Muscle layer of colon (tissue), 2 donors: ENCODE measurements around the gene SPAG7.

Experiments used
- H3K27ac ChIP-seq: one replicate; pipeline ENCODE4 v1.7.0; 2013; ENCODE audit warnings: low read depth, mild to moderate bottlenecking, low read length, moderate library complexity
- H3K27me3 ChIP-seq, 2 donors: one replicate each; pipeline ENCODE4 v1.7.0; 2013; ENCODE audit warnings: low read length in 2 of 2, mild to moderate bottlenecking in 2 of 2; ENCODE audit not compliant: insufficient read depth in 2 of 2, control insufficient read depth in 1 of 2
- H3K36me3 ChIP-seq: one replicate; pipeline ENCODE4 v1.7.0; 2013; ENCODE audit warnings: mild to moderate bottlenecking, low read length; ENCODE audit not compliant: insufficient read depth
- H3K4me1 ChIP-seq: one replicate; pipeline ENCODE4 v1.7.0; 2013; ENCODE audit warnings: mild to moderate bottlenecking, low read length; ENCODE audit not compliant: insufficient read depth
- H3K4me3 ChIP-seq, 2 donors: one replicate each; pipeline ENCODE4 v1.7.0; 2013; ENCODE audit warnings: low read length in 2 of 2, low read depth in 1 of 2, mild to moderate bottlenecking in 1 of 2, moderate library complexity in 1 of 2
- H3K9ac ChIP-seq: one replicate; pipeline ENCODE4 v1.7.0; 2013; ENCODE audit warnings: low read length
- H3K9me3 ChIP-seq: one replicate; pipeline ENCODE4 v1.7.0; 2013; ENCODE audit warnings: mild to moderate bottlenecking, low read length
- donor health status: abdominal sarcoma.
- donor health status: Adenocarcinoma of cecum.

SPAG7 gene

GRCh38 chr17:4947411-4948165 is 20.0 kb downstream of the SPAG7 start:
- H3K27me3 ChIP-seq = no peaks in the 10 kb centered on the region
- H3K4me1 ChIP-seq = peaks cover 52% of the 10 kb centered on the region
- no peaks in the 10 kb centered on the region for H3K9me3 ChIP-seq
- H3K4me3 ChIP-seq = peak overlapping the region; percentile 72 to 95
- H3K9ac ChIP-seq = peak overlapping the region; percentile 86
- H3K27ac ChIP-seq = peak overlapping the region; percentile 100
- peaks cover 42% of the 10 kb centered on the region for H3K36me3 ChIP-seq

GRCh38 chr17:4947010-4947410 is 20.6 kb downstream of the SPAG7 start:
- Histone ChIP-seq H3K27ac (peak overlapping the region; percentile 88), H3K36me3 (peaks cover 48% of the 10 kb centered on the region), H3K4me1 (peaks cover 57% of the 10 kb centered on the region), H3K9ac (peak overlapping the region; percentile 86), H3K27me3 (no peaks in the 10 kb centered on the region), H3K9me3 (no peaks in the 10 kb centered on the region), H3K4me3 (peak overlapping the region; percentile 37 to 72)

GRCh38 chr17:4946312-4946976 is 21.2 kb downstream of the SPAG7 start:
- H3K9me3 ChIP-seq = no peaks in the 10 kb centered on the region
- H3K9ac ChIP-seq = peak overlapping the region; percentile 86
- H3K36me3 ChIP-seq = peaks cover 48% of the 10 kb centered on the region
- H3K27me3 ChIP-seq = no peaks in the 10 kb centered on the region
- H3K4me1 ChIP-seq = peaks cover 63% of the 10 kb centered on the region
- peak overlapping the region; percentile 37 to 72 for H3K4me3 ChIP-seq
- H3K27ac ChIP-seq = peak overlapping the region; percentile 88

GRCh38 chr17:4945944-4946280 is 21.7 kb downstream of the SPAG7 start:
- Histone ChIP-seq H3K27ac (peak overlapping the region; percentile 88), H3K4me3 (peak overlapping the region in 1 of 2 donors; percentile 72), H3K9ac (peak overlapping the region; percentile 86)

GRCh38 chr17:4945176-4945943 is 22.3 kb downstream of the SPAG7 start:
- Histone ChIP-seq H3K4me1 (peaks cover 58% of the 10 kb centered on the region), H3K4me3 (peak overlapping the region in 1 of 2 donors; percentile 72), H3K36me3 (peaks cover 48% of the 10 kb centered on the region), H3K27ac (peak overlapping the region; percentile 84), H3K27me3 (no peaks in the 10 kb centered on the region), H3K9ac (peak overlapping the region; percentile 54), H3K9me3 (no peaks in the 10 kb centered on the region)

More at GRCh38 chr17:4945944-4946280, 21.7 kb downstream of the SPAG7 start:
- H3K36me3 ChIP-seq = peaks cover 48% of the 10 kb centered on the region
- H3K27me3 ChIP-seq = no peaks in the 10 kb centered on the region
- peaks cover 63% of the 10 kb centered on the region for H3K4me1 ChIP-seq
- H3K9me3 ChIP-seq = no peaks in the 10 kb centered on the region

GRCh38 chr17:4944554-4945175 is 23.0 kb downstream of the SPAG7 start:
- peak overlapping the region; percentile 84 for H3K27ac ChIP-seq
- no peaks in the 10 kb centered on the region for H3K9me3 ChIP-seq
- H3K36me3 ChIP-seq = peaks cover 48% of the 10 kb centered on the region
- H3K4me1 ChIP-seq = peaks cover 56% of the 10 kb centered on the region
- no peaks in the 10 kb centered on the region for H3K27me3 ChIP-seq
- no peak overlapping the region for H3K4me3 ChIP-seq
- peak overlapping the region; percentile 54 for H3K9ac ChIP-seq

- no peaks in the 10 kb centered on the region for H3K9me3 ChIP-seq
- H3K9ac ChIP-seq = peak overlapping the region; percentile 54
- H3K27ac ChIP-seq = no peak overlapping the region
- H3K27me3 ChIP-seq = no peaks in the 10 kb centered on the region
- no peak overlapping the region for H3K4me3 ChIP-seq
- peaks cover 57% of the 10 kb centered on the region for H3K4me1 ChIP-seq
- H3K36me3 ChIP-seq = peaks cover 48% of the 10 kb centered on the region
Observed at GRCh38 chr17:4944163-4944553, 23.5 kb downstream of the SPAG7 start.

GRCh38 chr17:4942760-4943508 is 24.7 kb downstream of the SPAG7 start:
- no peaks in the 10 kb centered on the region for H3K9me3 ChIP-seq
- peaks cover 58% of the 10 kb centered on the region for H3K36me3 ChIP-seq
- no peak overlapping the region for H3K27ac ChIP-seq
- no peak overlapping the region for H3K4me3 ChIP-seq
- H3K4me1 ChIP-seq = peaks cover 69% of the 10 kb centered on the region
- H3K9ac ChIP-seq = no peak overlapping the region
- H3K27me3 ChIP-seq = no peaks in the 10 kb centered on the region

GRCh38 chr17:4941319-4941610 is 26.4 kb downstream of the SPAG7 start:
- Histone ChIP-seq H3K4me3 (peak overlapping the region; percentile 92 to 97), H3K27me3 (no peaks in the 10 kb centered on the region), H3K36me3 (peaks cover 65% of the 10 kb centered on the region), H3K4me1 (peaks cover 65% of the 10 kb centered on the region), H3K27ac (peak overlapping the region; percentile 97), H3K9me3 (no peaks in the 10 kb centered on the region), H3K9ac (peak overlapping the region; percentile 94)

GRCh38 chr17:4940555-4941318 is 26.9 kb downstream of the SPAG7 start:
- Histone ChIP-seq H3K36me3 (peaks cover 64% of the 10 kb centered on the region), H3K4me1 (peaks cover 60% of the 10 kb centered on the region), H3K9ac (peak overlapping the region; percentile 94), H3K4me3 (peak overlapping the region; percentile 92 to 97), H3K27ac (peak overlapping the region; percentile 97), H3K27me3 (no peaks in the 10 kb centered on the region), H3K9me3 (no peaks in the 10 kb centered on the region)
